SK-N-SH (cell line): ENCODE measurements around the gene KMT2C. TPM values are rescaled to one million over a fixed set of nuclear protein-coding genes. Genes with fewer than 3 reads are reported as not detected.
A peak's percentile ranks its signal among the peaks of the same experiment; 100 is the strongest.

Experiments used
- CTCF ChIA-PET: fragments of 300-600, 350-600 bp; formaldehyde crosslinking; extraction: SDS; loops from one replicate; lab custom pipeline; 2021; lab: Yijun Ruan, JAX
- POLR2A ChIA-PET: fragments of 350-600 bp; sonication (Branson Sonifier 250); formaldehyde crosslinking; extraction: SDS; loops from one replicate; lab custom pipeline; 2020; ENCODE audit warnings: antibody characterized with exemption, inconsistent platforms; lab: Yijun Ruan, JAX
- DNase-seq: peaks from one replicate; pipeline ENCODE4 v3.0.0; 2012
- H2AFZ ChIP-seq: fragments of 200-600 bp; sonication (generic); 2 replicates; pipeline ENCODE4 v1.8.1; 2016; ENCODE audit warnings: antibody characterized with exemption, mild to moderate bottlenecking, low read depth
- H3F3A ChIP-seq: fragments of 200-600 bp; sonication (generic); replicated peaks from 2 replicates; pipeline ENCODE3; 2016; ENCODE audit warnings: antibody characterized with exemption, mild to moderate bottlenecking; ENCODE audit not compliant: insufficient read depth
- H3K27ac ChIP-seq, 2 experiments: fragments of 200-500 bp in 1 of 2; fragments of 200-600 bp in 1 of 2; sonication (Bioruptor generic) in 1 of 2; sonication (generic), shearing (Covaris generic) in 1 of 2; 2 replicates each; pipeline versions ENCODE4 v1.5.1 to v1.6.1; 2014 to 2016; ENCODE audit warnings: low read depth in 2 of 2, inconsistent platforms in 1 of 2, low read length in 1 of 2, mild to moderate bottlenecking in 1 of 2, mixed read lengths in 1 of 2
- H3K27me3 ChIP-seq: fragments of 200-600 bp; sonication (generic), shearing (Covaris generic); 2 replicates; pipeline ENCODE4 v1.6.1; 2016; ENCODE audit warnings: mixed run types; ENCODE audit not compliant: insufficient read depth
- H3K36me3 ChIP-seq, 2 experiments: fragments of 200-500 bp in 1 of 2; fragments of 200-600 bp in 1 of 2; sonication (Bioruptor generic) in 1 of 2; sonication (generic) in 1 of 2; replicated peaks in 1 of 2; 2 replicates each; pipeline versions ENCODE3 to v1.5.1; 2014 to 2016; ENCODE audit warnings: low read length in 1 of 2, mild to moderate bottlenecking in 1 of 2; ENCODE audit not compliant: insufficient read depth in 2 of 2, control insufficient read depth in 1 of 2
- H3K4me1 ChIP-seq, 2 experiments: fragments of 200-500 bp in 1 of 2; fragments of 200-600 bp in 1 of 2; sonication (Bioruptor generic) in 1 of 2; sonication (generic), shearing (Covaris generic) in 1 of 2; 2 replicates each; pipeline versions ENCODE4 v1.5.1 to v1.6.1; 2014 to 2016; ENCODE audit warnings: low read depth in 1 of 2, low read length in 1 of 2, mixed run types in 1 of 2; ENCODE audit not compliant: insufficient read depth in 2 of 2, control insufficient read depth in 1 of 2
- H3K4me2 ChIP-seq: fragments of 200-600 bp; sonication (generic), shearing (Covaris generic); 2 replicates; pipeline ENCODE4 v1.6.1; 2017; ENCODE audit warnings: mixed run types
- H3K4me3 ChIP-seq, 2 experiments: fragments of 200-500 bp in 1 of 2; fragments of 200-600 bp in 1 of 2; sonication (Bioruptor generic) in 1 of 2; sonication (generic), shearing (Covaris generic) in 1 of 2; 2 replicates each; pipeline versions ENCODE4 v1.5.1 to v1.8.1; 2014 to 2016; ENCODE audit warnings: low read depth in 2 of 2, inconsistent platforms in 1 of 2, low read length in 1 of 2, mild to moderate bottlenecking in 1 of 2, mixed read lengths in 1 of 2, moderate library complexity in 1 of 2
- H3K79me2 ChIP-seq: fragments of 200-600 bp; sonication (generic); 2 replicates; pipeline ENCODE4 v1.8.1; 2017; ENCODE audit warnings: mild to moderate bottlenecking; ENCODE audit not compliant: insufficient read depth
- H3K9ac ChIP-seq: fragments of 200-600 bp; sonication (generic); 2 replicates; pipeline ENCODE4 v1.6.1; 2017; ENCODE audit warnings: mixed run types
- H3K9me2 ChIP-seq: fragments of 200-600 bp; sonication (generic); 2 replicates; pipeline ENCODE4 v1.6.1; 2017; ENCODE audit warnings: mixed run types
- H3K9me3 ChIP-seq: fragments of 200-600 bp; sonication (generic); 2 replicates; pipeline ENCODE4 v1.6.1; 2017; ENCODE audit warnings: mixed run types, mild to moderate bottlenecking, moderate library complexity
- H4K20me1 ChIP-seq: fragments of 200-600 bp; sonication (generic); 2 replicates; pipeline ENCODE4 v1.6.1; 2017; ENCODE audit warnings: mild to moderate bottlenecking, mixed run types; ENCODE audit not compliant: insufficient read depth
- ELF1 ChIP-seq: IDR thresholded peaks from 2 replicates; pipeline ENCODE4 v1.4.0; 2012
- EP300 ChIP-seq, 2 experiments: IDR thresholded peaks; 2 replicates each; pipeline versions ENCODE4 v1.4.0 to v1.6.1; 2012; ENCODE audit warnings: borderline replicate concordance in 1 of 2, low read depth in 1 of 2, low read length in 1 of 2
- FOXJ3 ChIP-seq: sonication (generic); formaldehyde crosslinking; IDR thresholded peaks from 2 replicates; pipeline ENCODE4 v1.5.1; 2020; ENCODE audit warnings: mild to moderate bottlenecking, missing genetic modification reagents
- GABPA ChIP-seq: IDR thresholded peaks from 2 replicates; pipeline ENCODE4 v1.4.0; 2012; ENCODE audit warnings: low read depth, mild to moderate bottlenecking
- GATA2 ChIP-seq: sonication (generic); formaldehyde crosslinking; IDR thresholded peaks from 2 replicates; pipeline ENCODE4 v1.5.0; 2020; ENCODE audit warnings: mild to moderate bottlenecking, missing genetic modification reagents
- MAX ChIP-seq: IDR thresholded peaks from 2 replicates; pipeline ENCODE4 v1.4.0; 2012; ENCODE audit warnings: low read depth
- MXI1 ChIP-seq: IDR thresholded peaks from 2 replicates; pipeline ENCODE4 v1.6.1; 2012; ENCODE audit warnings: mild to moderate bottlenecking, low read depth, low read length, improper control_type of control experiment
- POLR2AphosphoS5 ChIP-seq: IDR thresholded peaks from 2 replicates; pipeline ENCODE4 v1.6.1; 2012; ENCODE audit warnings: low read depth, low read length
- RAD21 ChIP-seq: IDR thresholded peaks from 2 replicates; pipeline ENCODE4 v1.6.1; 2012; ENCODE audit warnings: mild to moderate bottlenecking, low read length
- RCOR1 ChIP-seq: fragments of 150-350 bp; IDR thresholded peaks from 2 replicates; pipeline ENCODE4 v1.6.1; 2017; ENCODE audit warnings: antibody characterized with exemption, low read length
- REST ChIP-seq: IDR thresholded peaks from 2 replicates; pipeline ENCODE4 v1.6.1; 2012; ENCODE audit warnings: mild to moderate bottlenecking, low read depth, low read length, moderate library complexity
- RXRA ChIP-seq: IDR thresholded peaks from 2 replicates; pipeline ENCODE4 v1.4.0; 2012; ENCODE audit warnings: low read depth, mild to moderate bottlenecking, borderline replicate concordance
- SIN3A ChIP-seq: IDR thresholded peaks from 2 replicates; pipeline ENCODE4 v1.6.1; 2012; ENCODE audit warnings: low read depth, mild to moderate bottlenecking, low read length, moderate library complexity, borderline replicate concordance
- TAF1 ChIP-seq: IDR thresholded peaks from 2 replicates; pipeline ENCODE4 v1.6.1; 2012; ENCODE audit warnings: low read depth, mild to moderate bottlenecking, low read length, moderate library complexity, borderline replicate concordance
- TEAD4 ChIP-seq: IDR thresholded peaks from 2 replicates; pipeline ENCODE4 v1.4.0; 2012; ENCODE audit warnings: mild to moderate bottlenecking, borderline replicate concordance; ENCODE audit not compliant: insufficient read depth
- WGBS: methylation state at CpG from one replicate; pipeline ENCODE4 v1.1.6; 2017; ENCODE audit warnings: low lambda C conversion rate; 5-methylcytosine and 5-hydroxymethylcytosine counted together
- polyA plus RNA-seq, 3 experiments: library from polyadenylated mRNA; depleted of rRNA; stranded (reverse); fragments of >200 nt; gene quantifications; 2 replicates each; pipeline ENCODE4 v1.2.3, GENCODE V29; 2012

The KMT2C gene
- polyA plus RNA-seq, 1 of the 3 experiments (the other 2 are of a cell fraction), result 8.0 TPM

DNA sequence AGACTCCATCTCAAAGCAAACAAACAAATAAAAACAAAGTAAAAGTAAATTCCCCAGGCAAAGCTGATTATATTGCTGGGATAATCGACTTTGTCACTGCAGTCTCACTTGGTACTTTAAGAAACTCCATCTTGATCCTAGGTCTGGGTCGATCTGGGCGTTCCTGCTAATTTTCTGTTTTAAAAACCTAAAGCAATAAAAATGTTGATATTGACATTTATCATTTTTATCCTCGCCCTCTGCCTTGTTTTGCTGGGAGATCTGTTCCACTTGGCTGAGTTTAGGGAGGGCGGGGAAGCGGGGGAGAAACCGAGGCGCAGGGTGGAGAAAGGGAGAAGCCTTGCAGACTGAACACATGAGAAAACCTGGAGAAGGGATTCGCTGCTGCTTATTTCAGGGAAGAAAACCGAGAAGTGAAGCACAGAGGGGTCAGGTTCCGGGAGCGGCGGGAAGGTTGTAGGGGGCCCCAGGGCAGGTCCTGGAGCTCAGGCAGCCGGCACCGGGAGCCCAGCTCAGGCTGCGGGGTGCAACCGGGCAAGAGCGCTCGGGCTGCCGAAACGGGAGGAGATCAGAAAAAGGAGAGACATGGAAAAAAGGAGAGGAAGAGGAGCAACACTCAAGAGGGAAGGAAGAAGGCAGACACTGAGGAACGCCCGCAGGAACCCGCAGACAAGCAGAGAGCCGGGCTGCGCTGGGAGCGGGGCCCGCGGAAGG is 27.3 kb upstream of the KMT2C start:
- H3K27ac ChIP-seq, result peak overlapping the region; percentile 88 to 92
- no peak for DNase-seq
- no peaks in the 10 kb centered on the region for H3K36me3 ChIP-seq
- peaks cover 8% of the 10 kb centered on the region for H3F3A ChIP-seq
- no peaks in the 10 kb centered on the region for H3K9me3 ChIP-seq
- H3K4me2 ChIP-seq, result peak overlapping the region; percentile 95
- peak overlapping the region; percentile 56 for H3K9ac ChIP-seq
- CTCF ChIA-PET, result interaction anchor here (0.6 to 3.3 kb wide), 7 partner anchors 29 to 244 kb away, joined by 3 to 12 read pairs (median 4); no protein-coding TSS in a partner anchor
- H4K20me1 ChIP-seq, result no peaks in the 10 kb centered on the region
- POLR2A ChIA-PET, result interaction anchor here (0.6 to 1.6 kb wide), 4 partner anchors 25 to 213 kb away, joined by 3 to 8 read pairs (median 4); partner anchors contain the start of gene XRCC2
- H3K79me2 ChIP-seq, result no peaks in the 10 kb centered on the region
- WGBS, result 2% methylated on average over 29 of the region's 29 CpGs
- peaks cover 0 to 13% of the 10 kb centered on the region in 2 experiments; a peak in 2 of 4 replicates for H3K4me1 ChIP-seq
- H3K9me2 ChIP-seq, result no peaks in the 10 kb centered on the region
- H2AFZ ChIP-seq, result peak overlapping the region; percentile 100
- TF ChIP-seq EP300 (IDR thresholded peaks at IDR 0.05; ENCODE audit: borderline replicate concordance in 1 of 2, low read depth in 1 of 2, low read length in 1 of 2), result no peak
- peak; percentile 93 for TF ChIP-seq POLR2AphosphoS5
- TF ChIP-seq MAX, result peak; percentile 55; the same call in 1 of the 2 replicates
- peak; percentile 79 for TF ChIP-seq TAF1
- TF ChIP-seq SIN3A, result no peak
- TF ChIP-seq TEAD4, result 0 out of 2 replicates have a peak, but pooled peaks have one; percentile 8
- TF ChIP-seq REST, result no peak; the same call in 1 of the 2 replicates
- H3K4me3 ChIP-seq, result peak overlapping the region; percentile 71 to 93
- H3K27me3 ChIP-seq, result no peaks in the 10 kb centered on the region

DNA sequence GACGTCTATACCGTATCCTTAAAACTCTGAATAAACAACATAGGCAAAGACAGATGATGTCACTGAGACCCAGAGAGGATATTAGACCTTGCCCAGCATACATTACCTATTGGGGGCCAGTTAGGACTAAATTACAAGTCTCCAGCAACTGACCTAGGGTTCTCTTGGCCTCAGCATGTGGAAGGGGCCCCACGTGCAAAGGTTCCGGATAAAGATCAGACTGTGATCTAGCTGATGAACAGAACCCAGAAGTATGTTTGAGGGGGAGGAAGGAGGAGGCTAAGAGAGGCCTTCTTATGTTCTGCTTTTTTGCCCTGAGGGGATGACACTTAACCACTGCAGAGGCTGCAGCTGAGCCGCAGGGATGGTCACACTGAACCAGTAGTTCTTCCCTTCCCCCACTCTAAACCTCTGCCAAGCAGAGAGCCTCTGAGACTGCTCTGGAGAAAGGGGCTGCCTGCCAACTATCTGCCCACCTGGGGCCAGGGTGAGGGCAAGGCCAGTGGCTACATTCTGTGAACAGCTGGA is 24.0 kb upstream of the KMT2C start:
- Histone ChIP-seq H3K4me2 (no peak overlapping the region), H3K9ac (no peak overlapping the region), H3K27ac (peak overlapping the region in 1 of 2 experiments; percentile 50; a peak in 1 of 4 replicates), H2AFZ (no peak overlapping the region), H4K20me1 (no peaks in the 10 kb centered on the region), H3K36me3 (no peaks in the 10 kb centered on the region), H3K79me2 (no peaks in the 10 kb centered on the region), H3K4me3 (no peak overlapping the region), H3K27me3 (no peaks in the 10 kb centered on the region), H3K4me1 (peaks cover 0 to 13% of the 10 kb centered on the region in 2 experiments; a peak in 1 of 4 replicates), H3K9me2 (no peaks in the 10 kb centered on the region), H3K9me3 (no peaks in the 10 kb centered on the region), H3F3A (peaks cover 8% of the 10 kb centered on the region)
- CTCF ChIA-PET, result interaction anchor here (0.7 to 1.6 kb wide), 4 partner anchors 19 to 246 kb away, joined by 3 to 4 read pairs (median 3); no protein-coding TSS in a partner anchor
- peak; percentile 50 for DNase-seq
- TF ChIP-seq FOXJ3 (CRISPR knock-in tag) (no peak), RAD21 (peak; percentile 19; the same call in 1 of the 2 replicates), RXRA (no peak), GATA2 (CRISPR knock-in tag) (peak; percentile 46), RCOR1 (no peak; the same call in 1 of the 2 replicates), EP300 (IDR thresholded peaks at IDR 0.05; ENCODE audit: borderline replicate concordance in 1 of 2, low read depth in 1 of 2, low read length in 1 of 2) (peak in 1 of 2 experiments; percentile 5; a peak in 1 of 4 replicates), MXI1 (no peak; the same call in 1 of the 2 replicates), ELF1 (no peak), GABPA (no peak)
- WGBS, result 66% methylated on average over 5 of the region's 5 CpGs
- POLR2A ChIA-PET, result no interaction called here
